Progenitor cell of endocrine pancreas (in vitro differentiated cells): ENCODE measurements around the gene PLCB3. TPM values are rescaled to one million over a fixed set of nuclear protein-coding genes. Genes with fewer than 3 reads are reported as not detected.
A peak's percentile ranks its signal among the peaks of the same experiment; 100 is the strongest.

Source experiments
- DNase-seq: peaks from one replicate; pipeline ENCODE4 v3.0.0; 2021; ENCODE audit warnings: low spot score; ENCODE audit not compliant: unreplicated experiment
- H3K27ac Mint-ChIP-seq: 2 replicates; pipeline ENCODE4 v1.8.0; 2021; ENCODE audit warnings: mild to moderate bottlenecking, moderate library complexity, mixed read lengths
- H3K27me3 Mint-ChIP-seq: 2 replicates; pipeline ENCODE4 v1.8.0; 2021; ENCODE audit warnings: mixed read lengths
- H3K36me3 Mint-ChIP-seq: 2 replicates; pipeline ENCODE4 v1.8.0; 2022; ENCODE audit warnings: mixed read lengths; ENCODE audit not compliant: insufficient read depth
- H3K4me1 Mint-ChIP-seq: 2 replicates; pipeline ENCODE4 v1.8.0; 2021; ENCODE audit warnings: low read depth, mixed read lengths
- H3K4me3 Mint-ChIP-seq: 2 replicates; pipeline ENCODE4 v1.8.0; 2021; ENCODE audit warnings: low read depth, mild to moderate bottlenecking, moderate library complexity, mixed read lengths
- H3K9me3 Mint-ChIP-seq: 2 replicates; pipeline ENCODE4 v1.8.0; 2021; ENCODE audit warnings: low read depth, mixed read lengths
- CTCF ChIP-seq: fragments of 200-600 bp; sonication (generic); IDR thresholded peaks from one replicate; pipeline ENCODE4 v1.5.0; 2021; ENCODE audit warnings: antibody characterized with exemption, mild to moderate bottlenecking; ENCODE audit not compliant: unreplicated experiment
- total RNA-seq: library from RNA; stranded (reverse); gene quantifications from 2 replicates; pipeline ENCODE4 v1.2.1, GENCODE V29; 2021

PLCB3 gene
- total RNA-seq, 1 donor from 2014 or later = 22.6 TPM

- Mint-ChIP-seq H3K27ac (no peak overlapping the region), H3K4me3 (no peak overlapping the region), H3K4me1 (peaks cover 11% of the 10 kb centered on the region), H3K27me3 (peaks cover 3% of the 10 kb centered on the region), H3K36me3 (no peaks in the 10 kb centered on the region), H3K9me3 (no peaks in the 10 kb centered on the region)
- no peak for DNase-seq
- TF ChIP-seq CTCF = no peak
These were observed 2.3 kb upstream of the PLCB3 start for GRCh38 chr11:64249038-64249437.

- H3K4me3 Mint-ChIP-seq = peak overlapping the region; percentile 33
- H3K27ac Mint-ChIP-seq = no peak overlapping the region
- TF ChIP-seq CTCF = no peak
- no peaks in the 10 kb centered on the region for H3K36me3 Mint-ChIP-seq
- no peaks in the 10 kb centered on the region for H3K9me3 Mint-ChIP-seq
- H3K27me3 Mint-ChIP-seq = peaks cover 3% of the 10 kb centered on the region
- peaks cover 11% of the 10 kb centered on the region for H3K4me1 Mint-ChIP-seq
- DNase-seq = no peak
These were observed 1.5 kb upstream of the PLCB3 start for GRCh38 chr11:64249563-64250414.

GRCh38 chr11:64250415-64251015 lies 815 bp upstream of the PLCB3 start:
- Mint-ChIP-seq H3K27me3 (peaks cover 3% of the 10 kb centered on the region), H3K4me3 (peak overlapping the region; percentile 44), H3K9me3 (no peaks in the 10 kb centered on the region), H3K36me3 (no peaks in the 10 kb centered on the region), H3K27ac (no peak overlapping the region), H3K4me1 (peaks cover 11% of the 10 kb centered on the region)
- TF ChIP-seq CTCF = no peak
- no peak for DNase-seq

GRCh38 chr11:64251753-64252002 lies 348 bp downstream of the PLCB3 start:
- Mint-ChIP-seq H3K4me1 (peaks cover 11% of the 10 kb centered on the region), H3K27me3 (peaks cover 3% of the 10 kb centered on the region), H3K27ac (no peak overlapping the region), H3K9me3 (no peaks in the 10 kb centered on the region), H3K36me3 (no peaks in the 10 kb centered on the region), H3K4me3 (peak overlapping the region; percentile 82)
- no peak for TF ChIP-seq CTCF
- DNase-seq = no peak

- DNase-seq = no peak
- no peaks in the 10 kb centered on the region for H3K36me3 Mint-ChIP-seq
- H3K27ac Mint-ChIP-seq = no peak overlapping the region
- H3K4me3 Mint-ChIP-seq = peak overlapping the region; percentile 82
- peak; percentile 24 for TF ChIP-seq CTCF
- H3K27me3 Mint-ChIP-seq = peaks cover 3% of the 10 kb centered on the region
- peaks cover 11% of the 10 kb centered on the region for H3K4me1 Mint-ChIP-seq
- no peaks in the 10 kb centered on the region for H3K9me3 Mint-ChIP-seq
These were observed 908 bp downstream of the PLCB3 start for GRCh38 chr11:64252003-64252872.
